LHCN-M2 (cell line): Measurements from ENCODE around the gene MAD2L2. TPM values are rescaled to one million over a fixed set of nuclear protein-coding genes. Genes with fewer than 3 reads are reported as not detected.

Experiments
- DNase-seq: peaks from one replicate; pipeline ENCODE4 v3.0.0-alpha.2; 2012; ENCODE audit warnings: low read depth
- total RNA-seq: library from RNA; depleted of rRNA; stranded (reverse); fragments of >200 nt; gene quantifications from 2 replicates; pipeline ENCODE4 v1.2.3, GENCODE V29; 2014; rRNA removed

MAD2L2 gene
- total RNA-seq, 1 experiment from 2014 or later: 90.6 TPM

DNA sequence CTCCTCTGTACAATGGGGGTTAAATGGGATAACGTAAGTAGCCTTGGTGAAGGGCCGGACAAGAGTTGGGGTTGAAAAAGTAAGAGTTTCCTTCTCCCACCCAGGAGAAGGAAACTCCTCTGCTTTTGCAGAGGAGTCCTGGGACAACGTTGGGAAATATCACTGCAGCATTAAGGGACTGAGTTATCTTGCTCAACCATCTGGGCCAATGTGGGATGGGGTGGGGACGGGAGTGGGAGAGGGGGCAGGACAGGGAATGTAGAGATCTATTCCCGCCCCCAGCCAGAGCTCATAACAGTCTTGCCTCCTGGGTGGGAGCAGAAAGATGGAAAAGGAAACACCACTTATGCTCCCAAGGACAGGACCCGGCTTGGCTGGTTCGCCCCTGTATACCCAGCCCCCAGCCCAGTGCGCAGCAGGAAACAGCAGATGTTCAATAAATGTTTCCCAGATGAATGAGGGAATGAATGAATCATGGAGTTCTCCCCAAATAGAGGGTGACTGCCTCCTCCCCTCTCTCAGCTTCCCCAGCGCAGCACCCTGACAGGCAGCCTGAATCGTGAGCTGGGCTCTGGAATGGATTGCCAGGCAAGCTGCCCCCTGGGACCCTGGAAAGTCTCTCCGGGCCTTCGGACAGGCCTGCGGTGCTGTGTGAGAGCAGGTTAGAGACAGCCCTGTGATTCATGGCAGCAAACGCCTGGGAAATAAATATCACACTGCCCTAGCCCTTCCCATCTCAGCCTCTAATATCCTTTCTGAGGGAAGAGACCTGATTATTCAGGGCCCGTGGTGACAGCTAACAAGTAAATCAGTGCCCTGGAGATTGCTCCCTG is 51.5 kb downstream of the MAD2L2 start:
- DNase-seq: no peak

GRCh38 chr1:11628767-11629166 is 52.2 kb downstream of the MAD2L2 start:
- no peak for DNase-seq

DNA sequence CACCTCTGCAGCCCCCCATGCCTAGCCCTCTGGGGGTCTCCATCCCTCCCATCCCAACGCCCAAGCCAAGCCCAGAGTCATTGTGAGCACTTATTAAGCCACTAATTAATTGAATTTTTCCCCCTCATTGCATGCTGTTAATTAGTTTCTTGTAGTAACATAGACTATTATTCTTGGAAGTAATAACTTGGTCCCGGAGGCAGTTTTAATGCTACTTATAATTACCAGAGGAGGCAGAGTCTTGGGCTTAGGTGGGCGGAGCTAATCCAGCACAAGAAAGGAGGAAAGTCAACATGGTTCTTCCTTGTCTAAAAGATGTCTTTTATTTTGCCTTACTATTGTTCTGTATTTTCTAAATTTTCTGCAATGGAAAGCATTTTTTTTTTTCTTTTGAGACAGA is 54.4 kb downstream of the MAD2L2 start:
- DNase-seq: no peak

Other genes starting within 250 kb of the MAD2L2 start
- gene DISP3, start 202.0 kb downstream of the MAD2L2 start, total RNA-seq: not detected in 2 replicates
- gene FBXO2, start 26.7 kb downstream of the MAD2L2 start, total RNA-seq: not detected in 2 replicates
- gene FBXO44, start 26.3 kb downstream of the MAD2L2 start, total RNA-seq: 2.4 and 5.2 TPM in 2 replicates
- 1.1 and 1.2 TPM in 2 replicates for gene FBXO6, start 16.9 kb downstream of the MAD2L2 start, total RNA-seq
- under 0.01 and 0.13 TPM in 2 replicates for gene DRAXIN, start 10.6 kb upstream of the MAD2L2 start, total RNA-seq
- 35.8 and 39.4 TPM in 2 replicates for gene AGTRAP, start 55.0 kb upstream of the MAD2L2 start, total RNA-seq
- gene C1orf167, start 81.0 kb upstream of the MAD2L2 start, total RNA-seq: not detected in 2 replicates
- gene MTHFR, start 124.8 kb upstream of the MAD2L2 start, total RNA-seq: 7.8 and 11.7 TPM in 2 replicates
- 5.5 and 10.7 TPM in 2 replicates for gene CLCN6, start 125.0 kb upstream of the MAD2L2 start, total RNA-seq
- gene NPPA, start 166.6 kb upstream of the MAD2L2 start, total RNA-seq: not detected in 2 replicates
- gene NPPB, start 177.8 kb upstream of the MAD2L2 start, total RNA-seq: not detected in 2 replicates
- 118 and 131 TPM in 2 replicates for gene KIAA2013, start 245.3 kb upstream of the MAD2L2 start, total RNA-seq